ENCODE results near the gene NTN3. TPM values are rescaled to one million over a fixed set of nuclear protein-coding genes. Genes with fewer than 3 reads are reported as not detected.

The NTN3 gene
- total RNA-seq, 2 donors from 2014 or later = not detected

- Mint-ChIP-seq H3K4me3 (no peak overlapping the region), H3K4me1 (ENCODE audit: low read depth in 2 of 2) (no peaks in the 10 kb centered on the region), H3K36me3 (peaks cover 4% of the 10 kb centered on the region), H3K27ac (no peak overlapping the region), H3K9me3 (no peaks in the 10 kb centered on the region), H3K27me3 (no peaks in the 10 kb centered on the region)
- no peak for ATAC-seq
- DNase-seq (ENCODE audit: low spot score) = no peak
Observed at GRCh38 chr16:2451851-2452320, 19.2 kb upstream of the NTN3 start.

- no peak for ATAC-seq
- H3K36me3 Mint-ChIP-seq = peaks cover 4% of the 10 kb centered on the region
Observed at GRCh38 chr16:2452650-2453049, 18.4 kb upstream of the NTN3 start.

GRCh38 chr16:2455081-2455845 lies 15.8 kb upstream of the NTN3 start:
- H3K4me1 Mint-ChIP-seq (ENCODE audit: low read depth in 2 of 2) = peaks cover 6% of the 10 kb centered on the region in 2 donors
- no peaks in the 10 kb centered on the region for H3K27me3 Mint-ChIP-seq
- DNase-seq (ENCODE audit: low spot score) (no peak), ATAC-seq (no peak)
- H3K36me3 Mint-ChIP-seq = no peaks in the 10 kb centered on the region
- no peak overlapping the region for H3K4me3 Mint-ChIP-seq
- no peaks in the 10 kb centered on the region for H3K9me3 Mint-ChIP-seq
- H3K27ac Mint-ChIP-seq = no peak overlapping the region

More at GRCh38 chr16:2452650-2453049, 18.4 kb upstream of the NTN3 start:
- H3K4me1 Mint-ChIP-seq (ENCODE audit: low read depth in 2 of 2) = no peaks in the 10 kb centered on the region
- H3K27ac Mint-ChIP-seq = no peak overlapping the region
- no peak for DNase-seq (ENCODE audit: low spot score)
- no peak overlapping the region for H3K4me3 Mint-ChIP-seq
- H3K27me3 Mint-ChIP-seq = no peaks in the 10 kb centered on the region
- H3K9me3 Mint-ChIP-seq = no peaks in the 10 kb centered on the region

GRCh38 chr16:2456551-2457153 lies 14.4 kb upstream of the NTN3 start:
- no peaks in the 10 kb centered on the region for H3K36me3 Mint-ChIP-seq
- DNase-seq (ENCODE audit: low spot score) = no peak
- H3K9me3 Mint-ChIP-seq = no peaks in the 10 kb centered on the region
- no peak overlapping the region for H3K27ac Mint-ChIP-seq
- H3K27me3 Mint-ChIP-seq = no peaks in the 10 kb centered on the region
- ATAC-seq = no peak
- peaks cover 6% of the 10 kb centered on the region in 2 donors for H3K4me1 Mint-ChIP-seq (ENCODE audit: low read depth in 2 of 2)
- no peak overlapping the region for H3K4me3 Mint-ChIP-seq

- Mint-ChIP-seq H3K9me3 (no peaks in the 10 kb centered on the region), H3K4me3 (no peak overlapping the region), H3K4me1 (ENCODE audit: low read depth in 2 of 2) (peaks cover 6% of the 10 kb centered on the region in 2 donors), H3K36me3 (no peaks in the 10 kb centered on the region), H3K27ac (no peak overlapping the region), H3K27me3 (no peaks in the 10 kb centered on the region)
- no peak for ATAC-seq
- DNase-seq (ENCODE audit: low spot score) = no peak
Observed at GRCh38 chr16:2457267-2457666, 13.8 kb upstream of the NTN3 start.

- H3K4me3 Mint-ChIP-seq = no peak overlapping the region
- peaks cover 6% of the 10 kb centered on the region in 2 donors for H3K4me1 Mint-ChIP-seq (ENCODE audit: low read depth in 2 of 2)
- DNase-seq (ENCODE audit: low spot score) (no peak), ATAC-seq (no peak)
- no peaks in the 10 kb centered on the region for H3K36me3 Mint-ChIP-seq
- H3K27ac Mint-ChIP-seq = no peak overlapping the region
- no peaks in the 10 kb centered on the region for H3K9me3 Mint-ChIP-seq
- no peaks in the 10 kb centered on the region for H3K27me3 Mint-ChIP-seq
Observed at GRCh38 chr16:2457946-2458345, 13.2 kb upstream of the NTN3 start.

- Mint-ChIP-seq H3K27ac (peak overlapping the region; percentile 56 to 80), H3K36me3 (no peaks in the 10 kb centered on the region), H3K4me1 (ENCODE audit: low read depth in 2 of 2) (peaks cover 6% of the 10 kb centered on the region in 2 donors), H3K4me3 (peak overlapping the region; percentile 88), H3K27me3 (no peaks in the 10 kb centered on the region), H3K9me3 (no peaks in the 10 kb centered on the region)
- DNase-seq (ENCODE audit: low spot score) (no peak), ATAC-seq (no peak)
Observed at GRCh38 chr16:2458887-2459646, 12.0 kb upstream of the NTN3 start.

- peaks cover 6% of the 10 kb centered on the region in 2 donors for H3K4me1 Mint-ChIP-seq (ENCODE audit: low read depth in 2 of 2)
- peak within 1 kb of the TSS; percentile 88 for H3K4me3 Mint-ChIP-seq
- DNase-seq (ENCODE audit: low spot score) = peak; percentile 99
- no peaks in the 10 kb centered on the region for H3K9me3 Mint-ChIP-seq
- no peaks in the 10 kb centered on the region for H3K27me3 Mint-ChIP-seq
- H3K36me3 Mint-ChIP-seq = no peaks in the 10 kb centered on the region
- peak within 1 kb of the TSS; percentile 56 to 80 for H3K27ac Mint-ChIP-seq
- peak; percentile 97 to 98 for ATAC-seq
Observed at GRCh38 chr16:2459647-2460390, 11.3 kb upstream of the NTN3 start, which contains the start of gene TEDC2. TSS of gene TEDC2 (plus strand) at chr16:2460109. CDS start at chr16:2460145, 36 bp downstream.

GRCh38 chr16:2460391-2460713 lies 10.7 kb upstream of the NTN3 start:
- ATAC-seq = no peak
- DNase-seq (ENCODE audit: low spot score) = no peak
- no peak overlapping the region for H3K27ac Mint-ChIP-seq
- no peaks in the 10 kb centered on the region for H3K36me3 Mint-ChIP-seq
- peak overlapping the region; percentile 49 for H3K4me3 Mint-ChIP-seq
- no peaks in the 10 kb centered on the region for H3K9me3 Mint-ChIP-seq
- H3K4me1 Mint-ChIP-seq (ENCODE audit: low read depth in 2 of 2) = peaks cover 6% of the 10 kb centered on the region in 2 donors
- no peaks in the 10 kb centered on the region for H3K27me3 Mint-ChIP-seq

GRCh38 chr16:2460916-2461315 lies 10.2 kb upstream of the NTN3 start:
- DNase-seq (ENCODE audit: low spot score) = no peak
- H3K4me3 Mint-ChIP-seq = peak overlapping the region; percentile 49

GRCh38 chr16:2462031-2462866 lies 8.8 kb upstream of the NTN3 start:
- H3K4me3 Mint-ChIP-seq = no peak overlapping the region
- no peaks in the 10 kb centered on the region for H3K36me3 Mint-ChIP-seq
- no peak overlapping the region for H3K27ac Mint-ChIP-seq
- H3K27me3 Mint-ChIP-seq = no peaks in the 10 kb centered on the region
- no peaks in the 10 kb centered on the region for H3K9me3 Mint-ChIP-seq
- no peak for ATAC-seq
- peaks cover 6% of the 10 kb centered on the region in 2 donors for H3K4me1 Mint-ChIP-seq (ENCODE audit: low read depth in 2 of 2)
- DNase-seq (ENCODE audit: low spot score) = no peak

More at GRCh38 chr16:2460916-2461315, 10.2 kb upstream of the NTN3 start:
- Mint-ChIP-seq H3K9me3 (no peaks in the 10 kb centered on the region), H3K4me1 (ENCODE audit: low read depth in 2 of 2) (peaks cover 6% of the 10 kb centered on the region in 2 donors), H3K36me3 (no peaks in the 10 kb centered on the region), H3K27me3 (no peaks in the 10 kb centered on the region), H3K27ac (no peak overlapping the region)
- no peak for ATAC-seq

GRCh38 chr16:2464333-2464732 lies 6.8 kb upstream of the NTN3 start:
- no peaks in the 10 kb centered on the region for H3K9me3 Mint-ChIP-seq
- peaks cover 5 to 9% of the 10 kb centered on the region in 2 donors for H3K4me1 Mint-ChIP-seq (ENCODE audit: low read depth in 2 of 2)
- H3K27me3 Mint-ChIP-seq = no peaks in the 10 kb centered on the region
- no peak overlapping the region for H3K27ac Mint-ChIP-seq
- H3K36me3 Mint-ChIP-seq = no peaks in the 10 kb centered on the region
- no peak overlapping the region for H3K4me3 Mint-ChIP-seq
- ATAC-seq = no peak
- DNase-seq (ENCODE audit: low spot score) = no peak

All from natural killer cell treated with Interleukin-12 subunit alpha and Interleukin-12 subunit beta and Interleukin-15 and Interleukin-18, amount 100 ng/mL, for 72 hours (primary cell).